Stomach smooth muscle (tissue), 2 donors: ENCODE measurements around the gene CLDN14.

Experiments
- H3K27ac ChIP-seq: one replicate; pipeline ENCODE4 v1.7.0; 2013; ENCODE audit warnings: mild to moderate bottlenecking, low read length, inconsistent platforms
- H3K27me3 ChIP-seq, 2 donors: one replicate each; pipeline ENCODE4 v1.7.0; 2013; ENCODE audit warnings: low read length in 2 of 2; ENCODE audit not compliant: insufficient read depth in 2 of 2, control insufficient read depth in 1 of 2
- H3K36me3 ChIP-seq, 2 donors: one replicate each; pipeline ENCODE4 v1.7.0; 2013; ENCODE audit warnings: low read length in 2 of 2; ENCODE audit not compliant: control insufficient read depth in 2 of 2, insufficient read depth in 2 of 2
- H3K4me1 ChIP-seq: one replicate; pipeline ENCODE4 v1.7.0; 2013; ENCODE audit warnings: low read length; ENCODE audit not compliant: control insufficient read depth, insufficient read depth
- H3K4me3 ChIP-seq, 2 donors: one replicate each; pipeline ENCODE4 v1.7.0; 2013; ENCODE audit warnings: low read length in 2 of 2
- H3K9ac ChIP-seq, 2 donors: one replicate each; pipeline ENCODE4 v1.7.0; 2013; ENCODE audit warnings: low read length in 2 of 2, mild to moderate bottlenecking in 1 of 2
- H3K9me3 ChIP-seq, 2 donors: one replicate each; pipeline ENCODE4 v1.7.0; 2013; ENCODE audit warnings: low read length in 2 of 2; ENCODE audit not compliant: control insufficient read depth in 2 of 2
- donor health status: healthy.
- donor health status: Pancreatic carcinoma.

Gene CLDN14

DNA sequence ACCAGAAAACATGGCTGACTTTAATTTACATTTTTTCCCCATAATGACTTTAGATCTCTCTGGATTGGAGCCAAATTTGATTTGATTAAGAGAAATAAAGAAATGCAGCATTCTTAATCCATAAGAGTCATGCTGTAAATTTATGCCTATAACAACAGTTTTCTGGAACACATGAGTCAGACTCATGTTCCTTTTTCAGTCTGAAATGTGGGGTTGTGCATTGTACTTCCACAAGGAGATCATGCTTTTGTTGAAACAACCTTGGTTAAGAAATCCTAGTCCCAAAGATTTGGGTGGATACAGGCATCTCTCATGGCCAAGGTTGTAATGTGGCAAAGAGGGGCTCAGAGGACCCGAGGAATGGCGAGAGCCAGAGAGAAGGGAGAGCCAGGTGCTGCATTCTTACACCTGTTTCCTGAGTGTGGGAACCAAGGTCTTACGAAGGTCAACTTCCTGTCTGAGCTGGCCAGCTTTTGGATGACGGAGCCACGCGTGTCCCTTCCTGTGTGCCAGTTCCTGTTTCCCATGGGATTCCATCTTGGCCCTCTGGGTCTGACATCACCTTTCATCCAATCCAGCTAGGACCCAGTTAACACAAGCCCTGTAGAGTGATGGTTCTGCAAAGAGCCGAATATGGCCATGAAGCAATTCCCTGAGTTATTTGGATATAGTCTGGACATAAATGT is 23.1 kb downstream of the CLDN14 start:
- H3K27me3 ChIP-seq: peaks cover 0 to 9% of the 10 kb centered on the region in 2 donors
- no peaks in the 10 kb centered on the region for H3K4me1 ChIP-seq
- no peak overlapping the region for H3K27ac ChIP-seq
- no peaks in the 10 kb centered on the region for H3K36me3 ChIP-seq
- no peak overlapping the region for H3K9ac ChIP-seq
- no peaks in the 10 kb centered on the region for H3K9me3 ChIP-seq
- H3K4me3 ChIP-seq: no peak overlapping the region

DNA sequence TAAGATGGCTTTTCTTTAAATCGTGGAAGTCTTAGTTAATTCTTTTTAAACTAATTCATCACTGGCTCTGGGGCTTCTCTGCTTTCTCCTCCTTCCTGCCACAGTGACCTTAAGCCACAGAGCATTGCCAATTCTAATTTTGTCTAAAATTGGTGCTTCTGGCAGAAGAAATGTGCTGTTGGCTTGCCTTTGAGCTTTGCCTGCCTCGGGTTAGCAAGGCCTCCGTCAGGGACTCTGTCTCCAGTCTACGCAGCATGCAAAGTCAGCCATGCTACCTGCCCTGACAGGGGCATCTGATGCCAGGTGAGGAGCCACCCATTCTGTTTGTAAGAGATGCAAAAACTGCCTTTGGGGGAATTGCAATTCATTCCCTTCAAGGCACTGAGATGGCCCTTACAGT is 25.2 kb downstream of the CLDN14 start:
- Histone ChIP-seq H3K4me3 (no peak overlapping the region), H3K9me3 (no peaks in the 10 kb centered on the region), H3K36me3 (no peaks in the 10 kb centered on the region), H3K9ac (no peak overlapping the region), H3K4me1 (no peaks in the 10 kb centered on the region), H3K27ac (no peak overlapping the region), H3K27me3 (no peaks in the 10 kb centered on the region)

DNA sequence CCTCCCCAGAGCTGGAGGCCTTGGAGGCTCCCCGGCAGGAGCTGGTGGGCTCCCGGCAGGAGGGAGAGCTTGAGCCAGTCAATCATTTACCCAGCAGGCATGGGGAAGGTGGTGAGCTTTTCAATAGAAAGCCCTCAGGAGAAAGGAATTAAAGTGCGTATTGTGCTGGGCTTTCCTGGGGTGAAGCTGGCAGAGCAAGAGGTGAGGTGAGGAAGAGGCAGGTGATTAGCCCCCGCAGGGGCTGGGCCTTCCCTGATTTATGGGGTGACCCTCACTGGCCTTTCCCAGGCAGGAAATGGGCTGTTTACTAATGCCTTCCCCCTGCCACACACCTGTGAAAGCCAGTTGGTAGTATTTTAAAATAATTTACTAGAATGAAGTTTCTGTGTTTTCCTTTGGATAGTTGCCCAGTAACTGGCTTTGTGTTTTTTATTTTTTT is 25.8 kb downstream of the CLDN14 start:
- Histone ChIP-seq H3K9me3 (no peaks in the 10 kb centered on the region), H3K4me3 (no peak overlapping the region), H3K27me3 (no peaks in the 10 kb centered on the region), H3K9ac (no peak overlapping the region), H3K36me3 (no peaks in the 10 kb centered on the region), H3K27ac (no peak overlapping the region), H3K4me1 (no peaks in the 10 kb centered on the region)

DNA sequence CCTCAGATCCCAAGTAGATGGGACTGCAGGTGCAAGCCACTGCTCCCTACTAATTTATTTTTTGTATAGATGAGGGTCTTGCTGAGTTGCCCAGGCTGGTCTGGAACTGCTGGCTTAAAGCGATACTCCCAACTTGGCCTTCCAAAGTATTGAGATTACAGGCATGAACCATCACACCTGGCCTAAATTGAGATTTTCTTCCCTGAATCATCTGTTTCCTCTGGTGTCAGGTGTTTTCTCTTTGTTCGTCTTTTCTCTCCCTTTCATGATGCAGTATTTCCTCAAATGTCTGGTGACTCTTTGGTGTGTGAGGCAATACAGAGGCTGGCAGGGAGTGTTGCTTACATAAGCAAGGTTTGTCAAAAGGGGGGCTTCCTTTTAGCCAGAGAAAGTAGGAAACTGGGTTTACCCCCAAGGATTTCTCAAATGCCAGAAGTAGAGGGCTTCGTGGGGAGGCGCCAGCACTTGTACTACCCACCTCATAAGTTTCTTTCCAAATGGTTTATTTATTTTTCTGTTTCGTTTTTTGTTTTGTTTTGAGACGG is 27.6 kb downstream of the CLDN14 start:
- Histone ChIP-seq H3K27me3 (no peaks in the 10 kb centered on the region), H3K27ac (no peak overlapping the region), H3K4me3 (no peak overlapping the region), H3K4me1 (no peaks in the 10 kb centered on the region), H3K9ac (no peak overlapping the region), H3K9me3 (no peaks in the 10 kb centered on the region), H3K36me3 (no peaks in the 10 kb centered on the region)

DNA sequence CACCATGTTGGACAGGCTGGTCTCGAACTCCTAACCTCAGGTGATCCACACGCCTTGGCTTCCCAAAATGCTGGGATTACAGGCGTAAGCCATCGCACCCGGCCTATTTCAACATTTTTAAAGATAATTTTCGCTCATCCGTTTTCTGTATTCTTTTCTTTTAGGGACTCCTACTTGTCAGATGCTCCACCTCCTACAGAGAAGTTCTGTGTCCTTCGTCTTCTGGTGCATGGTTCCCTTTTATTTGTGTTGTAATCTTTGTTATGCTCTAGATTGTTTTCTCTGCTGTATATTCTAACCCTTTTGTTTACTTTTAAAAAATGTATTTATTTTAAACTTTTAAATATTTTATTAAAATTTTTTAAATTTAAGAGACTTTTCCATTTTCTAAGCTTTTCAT is 28.4 kb downstream of the CLDN14 start:
- no peak overlapping the region for H3K9ac ChIP-seq
- H3K4me1 ChIP-seq: no peaks in the 10 kb centered on the region
- H3K27ac ChIP-seq: no peak overlapping the region
- H3K9me3 ChIP-seq: no peaks in the 10 kb centered on the region
- no peaks in the 10 kb centered on the region for H3K27me3 ChIP-seq
- no peaks in the 10 kb centered on the region for H3K36me3 ChIP-seq
- H3K4me3 ChIP-seq: no peak overlapping the region

DNA sequence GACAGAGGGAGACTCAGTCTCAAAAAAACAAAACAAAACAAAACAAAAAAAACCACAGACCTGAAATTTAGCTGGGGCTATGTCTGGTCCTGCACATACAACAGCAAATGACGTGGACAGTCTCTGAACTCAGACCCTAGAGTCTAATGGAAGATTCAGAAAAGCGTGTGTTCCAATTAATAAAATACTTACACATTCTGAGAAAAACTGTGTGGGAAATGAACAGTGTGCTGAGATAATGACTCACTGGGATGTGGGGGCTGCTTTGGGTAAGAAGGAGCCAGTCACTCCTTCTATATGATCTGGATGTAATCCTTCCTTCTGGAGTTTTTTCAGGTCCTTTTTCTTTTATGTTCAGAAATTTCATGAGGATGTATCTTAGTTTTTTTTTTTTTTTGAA is 29.4 kb downstream of the CLDN14 start:
- no peaks in the 10 kb centered on the region for H3K9me3 ChIP-seq
- H3K4me1 ChIP-seq: no peaks in the 10 kb centered on the region
- no peak overlapping the region for H3K4me3 ChIP-seq
- H3K9ac ChIP-seq: no peak overlapping the region
- H3K27me3 ChIP-seq: no peaks in the 10 kb centered on the region
- H3K36me3 ChIP-seq: no peaks in the 10 kb centered on the region
- no peak overlapping the region for H3K27ac ChIP-seq

DNA sequence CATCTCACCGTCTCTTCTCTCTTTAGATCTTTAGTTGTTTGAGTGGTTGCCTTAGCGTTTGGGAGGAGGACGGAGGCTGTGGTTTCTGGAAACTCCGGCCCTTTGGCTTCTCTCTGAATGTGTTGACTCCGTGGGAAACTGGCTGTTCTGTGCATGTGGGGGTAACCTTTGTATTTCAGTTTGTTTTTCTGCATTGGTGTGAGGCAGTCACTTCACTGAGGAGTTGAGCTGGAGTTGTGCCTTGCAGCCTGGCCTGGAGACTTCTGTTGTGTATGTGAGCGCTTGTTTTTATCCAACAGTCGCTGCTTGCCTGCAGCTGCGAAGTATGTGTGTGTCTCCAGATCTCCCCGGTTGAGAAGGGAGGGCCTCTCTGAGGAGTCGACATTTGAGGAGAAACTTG is 33.6 kb downstream of the CLDN14 start:
- H3K4me1 ChIP-seq: no peaks in the 10 kb centered on the region
- H3K36me3 ChIP-seq: no peaks in the 10 kb centered on the region
- no peaks in the 10 kb centered on the region for H3K9me3 ChIP-seq
- H3K9ac ChIP-seq: no peak overlapping the region
- H3K27ac ChIP-seq: no peak overlapping the region
- no peak overlapping the region for H3K4me3 ChIP-seq
- H3K27me3 ChIP-seq: no peaks in the 10 kb centered on the region

DNA sequence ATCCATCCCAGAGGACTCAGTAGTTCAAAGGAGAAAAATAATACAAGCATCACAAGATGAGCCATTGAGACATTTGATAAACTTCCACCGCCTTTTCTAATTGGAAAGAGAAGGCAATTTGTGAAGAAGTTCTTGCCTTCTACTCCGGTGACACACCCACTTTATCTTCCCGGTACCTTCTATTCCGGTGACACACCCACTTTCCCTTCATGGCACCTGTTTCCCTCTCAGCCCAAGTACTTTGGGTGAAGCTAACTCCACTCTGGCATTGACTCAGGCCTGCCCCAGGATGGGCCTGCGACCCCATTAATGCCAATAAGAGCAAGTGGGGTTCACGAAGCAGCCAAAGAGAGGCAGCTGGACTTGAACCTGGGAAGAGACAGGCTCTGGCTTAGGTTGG is 38.2 kb downstream of the CLDN14 start:
- no peak overlapping the region for H3K9ac ChIP-seq
- H3K36me3 ChIP-seq: no peaks in the 10 kb centered on the region
- H3K27me3 ChIP-seq: no peaks in the 10 kb centered on the region
- no peaks in the 10 kb centered on the region for H3K4me1 ChIP-seq
- no peak overlapping the region for H3K27ac ChIP-seq
- peaks cover 0 to 2% of the 10 kb centered on the region in 2 donors for H3K9me3 ChIP-seq
- H3K4me3 ChIP-seq: no peak overlapping the region

DNA sequence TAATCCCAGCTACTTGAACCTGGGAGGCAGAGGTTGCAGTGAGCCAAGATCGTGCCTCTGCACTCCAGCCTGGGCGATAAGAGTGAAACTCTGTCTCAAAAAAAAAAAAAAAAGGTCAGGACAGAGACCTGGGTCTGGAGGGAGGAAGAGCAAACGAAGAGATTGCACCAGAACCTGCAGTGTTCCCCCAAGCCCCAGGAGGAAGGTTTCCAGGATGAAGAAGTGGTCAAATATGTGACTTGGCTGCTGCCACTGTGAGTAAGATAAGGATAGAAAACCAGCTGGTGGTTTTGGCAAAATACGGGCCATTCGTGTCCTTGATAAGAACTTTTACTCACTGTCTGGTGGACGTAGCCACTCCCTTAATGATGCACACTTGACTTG is 42.2 kb downstream of the CLDN14 start:
- Histone ChIP-seq H3K4me1 (no peaks in the 10 kb centered on the region), H3K9me3 (peaks cover 0 to 3% of the 10 kb centered on the region in 2 donors), H3K27ac (no peak overlapping the region), H3K27me3 (peaks cover 0 to 3% of the 10 kb centered on the region in 2 donors), H3K4me3 (no peak overlapping the region), H3K36me3 (no peaks in the 10 kb centered on the region), H3K9ac (no peak overlapping the region)

DNA sequence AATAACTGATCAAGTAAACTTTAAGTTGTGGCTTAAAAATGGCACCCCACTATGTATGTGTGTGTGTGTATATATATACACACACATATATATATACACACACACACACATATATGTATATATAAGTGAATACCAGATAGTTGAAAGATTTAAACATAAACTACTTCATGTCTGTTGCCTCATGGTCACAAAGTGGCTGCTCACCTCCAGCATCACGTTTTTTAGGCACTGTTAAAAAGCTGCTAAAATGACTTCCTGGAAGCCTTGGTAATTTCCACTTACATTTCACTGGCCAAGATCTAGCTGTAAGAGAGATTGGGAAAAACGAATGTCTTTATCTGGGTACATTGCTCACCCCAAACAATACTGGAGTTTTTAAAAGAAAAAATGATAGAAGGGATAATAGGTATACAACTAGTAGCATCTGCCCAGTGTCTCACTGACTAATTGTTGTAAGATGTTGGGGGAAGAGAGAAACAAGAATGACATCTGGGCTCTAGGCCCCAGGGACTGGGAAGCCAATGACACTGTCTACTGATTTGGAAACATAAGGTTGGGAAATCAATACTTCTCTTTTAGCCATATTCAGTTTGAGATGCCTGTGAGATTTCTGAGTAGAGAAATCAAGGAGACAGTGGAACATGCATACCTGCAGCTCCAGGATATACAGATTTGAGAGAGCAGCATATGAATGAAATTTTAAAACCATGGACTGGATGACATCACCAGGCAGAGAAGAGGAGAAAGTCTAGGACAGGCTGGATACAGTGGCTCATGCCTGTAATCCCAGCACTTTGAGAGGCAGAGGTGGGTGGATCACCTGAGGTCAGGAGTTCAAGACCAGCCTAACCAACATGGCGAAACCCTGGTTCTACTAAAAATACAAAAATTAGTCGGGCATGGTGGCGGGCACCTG is 42.8 kb downstream of the CLDN14 start:
- no peak overlapping the region for H3K9ac ChIP-seq
- no peaks in the 10 kb centered on the region for H3K36me3 ChIP-seq
- H3K4me3 ChIP-seq: no peak overlapping the region
- H3K27me3 ChIP-seq: peaks cover 0 to 5% of the 10 kb centered on the region in 2 donors
- peaks cover 0 to 3% of the 10 kb centered on the region in 2 donors for H3K9me3 ChIP-seq
- no peak overlapping the region for H3K27ac ChIP-seq
- H3K4me1 ChIP-seq: no peaks in the 10 kb centered on the region
